HG02759 (cell line): ENCODE results near the gene KPNA6.

Experiments
- ATAC-seq: cut with Tn5 transposase; IDR thresholded peaks from one replicate; pipeline ENCODE4 v1.9.1; 2021; ENCODE audit warnings: mild to moderate bottlenecking, moderate library complexity; ENCODE audit not compliant: unreplicated experiment

The KPNA6 gene

DNA sequence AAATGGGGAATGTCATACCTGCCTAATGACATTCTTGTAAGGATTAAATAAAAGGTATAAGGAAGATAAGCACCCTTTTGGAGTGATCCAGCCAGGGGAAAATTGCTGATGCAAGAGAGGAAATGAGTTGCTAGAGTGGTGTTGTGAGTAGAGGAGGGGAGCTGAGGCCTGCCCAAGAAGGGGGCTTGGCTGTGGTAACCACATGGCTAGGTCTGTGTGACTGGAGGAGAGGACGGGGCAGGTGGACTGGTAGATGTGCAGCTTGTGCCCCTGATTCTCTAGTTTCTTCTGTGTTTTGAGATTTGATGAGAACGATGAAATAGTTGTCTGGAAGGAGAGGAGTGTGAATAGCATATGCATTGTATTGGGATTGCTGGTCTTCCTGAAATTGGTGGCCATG lies 78.2 kb downstream of the KPNA6 start:
- no peak for ATAC-seq

DNA sequence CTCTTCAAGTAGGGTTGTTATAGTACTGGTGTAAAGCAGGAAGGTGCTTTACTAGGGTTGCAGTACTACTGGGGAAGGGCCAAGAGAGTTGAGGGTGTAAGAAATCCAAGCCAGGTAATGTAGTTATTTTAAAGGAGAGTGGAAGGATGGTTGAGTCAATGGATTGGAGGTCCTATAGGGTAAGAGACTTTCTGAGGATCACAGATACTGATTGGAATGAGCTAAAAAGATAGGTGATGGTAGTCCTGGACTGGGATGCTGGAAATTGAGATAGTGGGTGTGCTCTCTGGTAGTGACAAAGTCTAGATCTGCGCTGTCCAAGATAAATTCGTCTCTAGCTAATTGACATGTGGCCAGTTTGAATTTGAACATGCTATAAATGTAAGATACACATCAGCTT lies 78.6 kb downstream of the KPNA6 start:
- ATAC-seq: no peak

DNA sequence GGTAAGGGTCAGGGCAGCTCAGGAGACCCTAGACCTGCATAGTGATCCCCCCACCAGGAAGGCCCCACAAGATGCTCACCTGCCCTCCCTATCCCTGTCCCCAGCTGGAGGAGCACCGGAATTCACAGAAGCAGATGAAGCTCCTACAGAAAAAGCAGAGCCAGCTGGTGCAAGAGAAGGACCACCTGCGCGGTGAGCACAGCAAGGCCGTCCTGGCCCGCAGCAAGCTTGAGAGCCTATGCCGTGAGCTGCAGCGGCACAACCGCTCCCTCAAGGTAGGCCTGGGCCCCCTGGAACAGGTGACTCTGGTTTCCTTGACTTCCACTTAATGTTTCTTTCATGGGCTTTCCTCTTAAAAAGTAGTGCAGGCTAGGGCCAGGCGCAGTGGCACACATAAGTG lies 80.0 kb downstream of the KPNA6 start:
- ATAC-seq: no peak

DNA sequence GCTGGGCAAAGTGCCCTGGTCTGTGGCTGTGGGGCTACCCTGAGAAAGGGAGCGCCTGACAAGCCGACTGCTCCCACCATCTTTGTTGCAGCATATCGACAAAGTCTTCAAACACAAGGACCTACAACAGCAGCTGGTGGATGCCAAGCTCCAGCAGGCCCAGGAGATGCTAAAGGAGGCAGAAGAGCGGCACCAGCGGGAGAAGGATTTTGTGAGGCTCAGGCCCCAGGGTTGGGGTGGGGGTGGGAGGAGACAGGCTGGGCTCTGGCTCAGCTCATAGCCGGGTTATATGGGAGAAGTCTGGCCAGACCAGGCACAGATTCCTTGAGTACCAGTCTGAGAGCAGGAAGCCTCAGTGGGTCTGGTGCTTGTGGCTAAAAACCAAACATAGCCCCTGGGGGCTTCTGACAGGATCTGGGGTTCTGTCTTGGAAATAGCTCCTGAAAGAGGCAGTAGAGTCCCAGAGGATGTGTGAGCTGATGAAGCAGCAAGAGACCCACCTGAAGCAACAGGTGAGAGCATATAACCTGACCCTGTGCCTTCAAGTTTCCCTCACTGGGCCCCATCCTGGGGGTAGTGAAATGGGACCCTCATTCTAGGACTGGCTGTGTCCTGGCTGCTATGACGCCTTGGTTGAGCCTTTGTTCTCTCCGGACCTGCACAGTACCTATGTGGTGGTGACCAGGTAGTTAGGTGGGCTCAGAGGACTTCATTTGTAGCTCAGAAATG lies 84.5 kb downstream of the KPNA6 start:
- no peak for ATAC-seq

DNA sequence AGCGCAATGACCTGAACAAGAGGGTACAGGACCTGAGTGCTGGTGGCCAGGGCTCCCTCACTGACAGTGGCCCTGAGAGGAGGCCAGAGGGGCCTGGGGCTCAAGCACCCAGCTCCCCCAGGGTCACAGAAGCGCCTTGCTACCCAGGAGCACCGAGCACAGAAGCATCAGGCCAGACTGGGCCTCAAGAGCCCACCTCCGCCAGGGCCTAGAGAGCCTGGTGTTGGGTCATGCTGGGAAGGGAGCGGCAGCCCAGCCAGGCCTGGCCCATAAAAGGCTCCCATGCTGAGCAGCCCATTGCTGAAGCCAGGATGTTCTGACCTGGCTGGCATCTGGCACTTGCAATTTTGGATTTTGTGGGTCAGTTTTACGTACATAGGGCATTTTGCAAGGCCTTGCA lies 87.1 kb downstream of the KPNA6 start:
- no peak for ATAC-seq

DNA sequence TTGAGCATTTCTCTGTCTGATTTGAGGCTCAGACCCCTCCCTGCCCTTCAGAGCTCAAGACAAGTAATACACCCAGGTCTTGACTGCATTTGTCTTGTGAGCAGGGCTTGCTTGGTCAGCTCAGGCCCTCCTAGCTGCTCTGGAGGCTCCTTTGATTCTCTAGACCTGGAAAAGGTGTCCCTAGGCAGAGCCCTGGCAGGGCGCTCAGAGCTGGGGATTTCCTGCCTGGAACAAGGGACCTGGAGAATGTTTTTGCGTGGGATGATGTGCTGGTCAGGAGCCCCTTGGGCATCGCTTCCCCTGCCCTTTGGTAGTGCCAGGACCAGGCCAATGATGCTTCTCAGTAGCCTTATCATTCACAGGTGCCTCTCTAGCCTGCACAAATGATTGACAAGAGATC lies 87.7 kb downstream of the KPNA6 start:
- no peak for ATAC-seq

DNA sequence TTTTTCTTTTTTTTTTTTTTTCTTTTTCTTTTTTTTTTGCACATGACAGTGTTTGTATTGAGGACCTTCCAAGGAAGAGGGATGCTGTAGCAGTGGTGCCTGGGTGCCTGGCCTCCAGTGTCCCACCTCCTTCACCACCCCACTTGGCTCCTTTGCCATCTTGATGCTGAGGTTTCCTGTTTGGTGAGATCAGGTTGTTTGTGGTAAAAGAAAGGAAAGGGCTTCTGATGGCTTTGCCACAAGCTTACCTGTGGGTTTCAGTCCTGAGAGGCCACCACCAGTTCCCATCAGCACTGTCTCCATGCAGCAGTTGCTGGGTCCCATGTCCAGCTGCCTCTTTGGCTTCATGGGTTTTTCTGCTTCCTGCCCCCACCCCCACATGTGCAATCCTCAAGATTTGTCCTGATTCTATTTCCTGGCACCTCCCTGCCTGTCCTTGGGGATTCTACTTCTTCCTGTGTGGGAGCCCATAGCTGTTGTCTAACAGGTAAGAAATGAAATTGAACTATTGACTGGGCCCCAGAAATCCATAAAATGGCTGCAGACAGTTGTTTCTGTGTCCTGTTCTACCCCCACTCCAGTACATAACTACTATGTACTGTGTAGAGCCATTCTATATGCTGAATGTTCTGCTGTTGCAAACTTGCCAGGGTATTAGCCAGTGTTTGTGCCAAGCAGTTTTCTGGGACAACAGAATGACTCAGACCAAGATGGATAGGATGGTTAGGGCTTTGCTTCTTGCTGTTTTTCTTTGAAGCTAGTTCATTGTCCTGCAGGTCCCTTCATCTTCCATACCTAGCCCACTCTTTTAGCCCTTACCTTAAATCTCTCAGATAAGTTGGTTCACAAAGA lies 88.3 kb downstream of the KPNA6 start:
- ATAC-seq: no peak

DNA sequence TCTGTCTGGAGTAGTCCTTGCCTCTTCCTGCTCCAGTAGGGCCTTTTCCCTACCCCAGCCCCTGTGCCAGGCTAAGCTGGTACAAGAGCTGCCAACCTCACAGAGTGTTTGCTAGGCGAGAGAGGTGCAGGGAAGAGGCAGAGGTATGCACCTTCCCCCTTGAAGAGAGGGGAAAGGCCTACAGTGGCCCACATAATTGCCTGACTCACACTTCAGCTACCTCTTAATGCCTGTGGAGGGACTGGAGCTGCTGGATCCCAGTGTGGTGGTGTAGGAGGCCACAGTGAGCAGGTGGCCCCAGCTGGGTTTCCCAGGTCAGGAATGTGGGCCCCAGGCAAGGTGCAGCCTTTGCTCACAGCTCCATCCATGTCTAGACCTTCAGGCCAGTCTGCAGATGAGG lies 89.2 kb downstream of the KPNA6 start:
- ATAC-seq: no peak

DNA sequence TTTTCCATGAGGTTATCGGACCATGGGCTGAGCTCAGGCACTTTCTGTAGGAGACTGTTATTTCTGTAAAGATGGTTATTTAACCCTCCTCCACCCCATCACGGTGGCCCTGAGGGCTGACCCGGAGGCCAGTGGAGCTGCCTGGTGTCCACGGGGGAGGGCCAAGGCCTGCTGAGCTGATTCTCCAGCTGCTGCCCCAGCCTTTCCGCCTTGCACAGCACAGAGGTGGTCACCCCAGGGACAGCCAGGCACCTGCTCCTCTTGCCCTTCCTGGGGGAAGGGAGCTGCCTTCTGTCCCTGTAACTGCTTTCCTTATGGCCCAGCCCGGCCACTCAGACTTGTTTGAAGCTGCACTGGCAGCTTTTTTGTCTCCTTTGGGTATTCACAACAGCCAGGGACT lies 90.0 kb downstream of the KPNA6 start:
- no peak for ATAC-seq

DNA sequence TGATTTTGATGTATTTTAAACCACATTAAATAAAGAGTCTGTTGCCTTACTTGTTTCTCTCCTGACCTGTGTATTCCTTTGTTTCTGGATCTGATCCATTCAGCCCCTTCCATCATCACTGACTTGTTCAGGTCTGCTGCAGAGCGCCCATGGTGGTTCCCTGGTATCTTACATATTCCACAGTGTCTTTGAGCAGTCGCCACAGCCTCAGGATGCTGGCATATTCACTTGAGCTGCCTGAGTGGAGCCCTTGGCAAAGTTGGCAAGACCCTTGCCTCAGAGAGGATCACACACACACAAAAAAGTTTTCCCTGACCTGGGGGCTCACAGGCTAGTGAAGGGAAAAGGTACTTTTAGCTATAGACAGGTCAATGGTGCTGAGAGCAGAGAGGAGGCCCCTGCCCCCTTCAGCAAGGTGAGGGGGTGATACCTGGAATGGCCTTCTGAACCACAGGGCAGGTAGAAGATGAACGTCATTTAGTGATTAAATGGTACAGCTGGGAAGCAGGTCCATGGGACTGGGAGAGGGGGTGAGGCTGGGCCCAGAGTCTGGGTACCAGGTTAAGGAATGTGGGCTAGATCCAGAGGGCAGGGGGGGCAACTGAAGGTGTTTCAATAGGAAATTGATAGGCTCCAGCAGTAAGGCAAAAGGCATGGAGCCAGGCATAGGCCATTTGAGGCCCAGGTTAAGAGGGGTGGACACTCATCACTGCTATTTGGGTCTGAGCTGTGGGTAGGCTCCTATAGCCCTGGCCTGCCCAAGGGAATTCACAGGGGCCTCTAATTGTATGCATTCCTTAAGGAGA lies 90.6 kb downstream of the KPNA6 start:
- no peak for ATAC-seq

DNA sequence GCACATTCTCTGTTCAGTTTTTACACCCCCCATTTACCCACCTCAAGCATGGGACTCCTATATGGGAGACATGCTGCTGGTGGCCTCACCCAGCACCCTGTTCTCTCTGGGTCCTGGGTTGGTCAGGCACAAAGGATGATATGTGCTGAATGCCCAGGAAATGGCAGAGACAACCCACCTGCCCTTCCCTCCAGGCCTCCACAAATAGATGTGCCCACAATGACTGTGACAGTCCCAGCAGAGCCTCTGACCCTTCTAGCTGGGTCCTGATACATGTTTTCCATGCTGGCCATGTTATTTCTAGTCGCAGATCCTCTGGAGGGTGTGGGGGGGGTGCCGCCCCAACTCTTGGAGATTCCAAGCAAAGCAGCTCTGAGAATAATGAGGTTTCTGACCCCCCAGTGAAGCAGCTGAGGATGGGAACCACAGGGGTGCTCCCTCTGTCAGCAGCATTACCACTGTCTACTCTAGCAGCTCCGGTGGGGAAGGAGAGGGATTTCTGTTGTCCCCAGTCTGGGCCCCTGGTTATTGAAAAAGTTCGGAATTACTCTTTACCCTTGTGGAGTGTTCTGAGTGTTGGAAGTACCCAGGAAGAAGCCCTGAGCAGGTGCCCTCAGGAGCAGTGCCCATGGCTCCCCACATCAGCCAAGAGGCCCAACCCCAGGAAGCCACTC lies 91.3 kb downstream of the KPNA6 start:
- ATAC-seq: no peak

DNA sequence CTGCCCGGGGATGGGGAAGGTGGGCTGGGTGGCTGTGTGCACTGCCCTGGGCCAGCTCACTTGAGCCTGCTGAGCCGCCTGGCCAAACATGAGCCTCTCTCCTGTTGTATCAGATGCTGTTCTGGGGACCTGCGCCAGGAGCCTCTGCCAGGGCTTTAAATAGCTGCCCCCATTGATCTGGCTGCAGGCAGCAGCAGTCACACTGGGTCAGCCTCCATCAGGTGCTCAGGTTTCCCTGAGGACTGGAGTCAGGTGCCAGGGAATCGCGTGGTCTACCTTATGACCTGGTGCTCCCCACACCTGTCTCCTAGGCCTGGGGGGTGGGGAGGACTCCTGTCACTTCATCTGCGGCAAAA lies 91.8 kb downstream of the KPNA6 start:
- no peak for ATAC-seq

DNA sequence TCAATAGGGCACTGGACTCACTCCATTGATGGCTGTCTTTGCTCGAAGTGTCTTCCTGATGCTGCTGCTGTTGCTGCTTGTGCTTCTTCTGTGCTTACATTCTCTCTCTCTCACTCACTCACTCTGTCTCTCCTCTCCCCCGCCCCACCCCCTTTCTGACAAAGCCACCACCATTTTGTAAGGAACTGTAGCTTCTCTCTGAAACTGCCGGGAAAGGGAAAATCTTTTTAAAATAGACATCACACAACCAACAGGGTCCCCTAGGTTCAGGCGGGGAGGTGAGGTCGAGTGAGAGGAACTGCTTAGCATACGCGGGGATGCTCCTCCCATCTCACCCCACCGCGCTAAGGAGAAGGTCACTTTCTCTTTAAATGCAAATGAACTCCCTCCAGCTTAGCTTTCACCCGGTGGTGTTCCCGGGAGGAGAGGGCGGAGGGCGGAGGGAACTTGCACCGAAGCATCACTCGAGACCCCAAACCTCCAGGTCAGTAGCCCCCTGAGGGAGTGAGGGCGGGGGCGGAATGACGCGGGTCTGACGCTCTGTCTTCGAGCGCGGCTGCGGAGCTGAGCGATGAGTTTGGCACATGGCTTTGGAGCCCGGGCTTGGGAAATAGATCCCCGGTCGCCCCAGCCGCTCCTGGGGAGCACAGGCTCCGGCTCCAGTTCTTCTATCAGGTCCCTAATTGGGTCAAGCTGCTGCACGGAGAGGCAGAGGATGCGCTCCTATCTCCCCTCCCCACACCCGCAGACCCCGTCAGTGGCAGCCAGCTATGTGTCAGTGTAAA lies 92.6 kb downstream of the KPNA6 start, which contains the start of gene CCDC28B:
CCDC28B (plus strand) TSS at position 370 of the 785 bp plus-strand sequence. CDS start 1,341 bp downstream, outside the sequence.
- peak; percentile 31 for ATAC-seq

DNA sequence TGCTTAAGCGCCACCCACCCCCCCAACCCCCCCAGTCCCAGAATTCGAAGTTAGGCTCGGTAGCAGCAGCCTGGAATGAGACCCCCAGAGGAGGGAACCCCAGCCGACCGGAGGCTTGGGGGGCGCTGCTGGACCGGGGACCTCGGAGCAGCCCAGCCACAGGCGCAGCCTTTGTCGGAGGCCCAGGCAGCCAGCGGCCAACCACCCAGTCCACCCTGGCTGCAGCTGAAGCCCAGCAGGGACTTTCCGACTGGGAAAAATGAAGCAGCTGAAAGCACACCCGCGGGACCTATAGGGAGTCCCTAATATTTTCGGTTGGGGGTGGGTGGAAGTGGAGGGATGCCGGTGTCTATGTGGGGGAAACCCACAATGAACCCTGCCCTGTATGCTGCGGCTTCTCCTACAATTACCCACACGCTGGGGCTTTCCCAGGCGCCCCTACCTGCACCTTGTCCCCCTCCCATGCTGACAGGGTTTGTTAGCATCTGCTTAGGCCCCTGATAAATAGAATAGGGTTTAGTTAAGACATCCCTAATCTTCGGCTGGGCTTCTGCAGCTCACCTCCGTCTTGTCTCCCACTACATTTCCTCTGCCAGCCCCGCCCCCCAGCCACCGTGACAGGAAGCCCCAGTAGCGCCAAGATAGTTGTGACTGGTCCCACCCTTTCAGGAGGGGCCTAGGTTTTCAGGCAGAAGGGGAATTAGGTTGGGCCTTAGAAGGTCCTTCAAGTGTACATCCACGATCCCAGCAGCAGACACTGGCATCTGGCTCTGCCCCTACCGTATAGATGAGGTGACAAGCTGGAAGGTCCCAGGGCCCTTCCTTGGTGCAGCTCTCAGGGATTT lies 93.4 kb downstream of the KPNA6 start:
- ATAC-seq: peak; percentile 43

DNA sequence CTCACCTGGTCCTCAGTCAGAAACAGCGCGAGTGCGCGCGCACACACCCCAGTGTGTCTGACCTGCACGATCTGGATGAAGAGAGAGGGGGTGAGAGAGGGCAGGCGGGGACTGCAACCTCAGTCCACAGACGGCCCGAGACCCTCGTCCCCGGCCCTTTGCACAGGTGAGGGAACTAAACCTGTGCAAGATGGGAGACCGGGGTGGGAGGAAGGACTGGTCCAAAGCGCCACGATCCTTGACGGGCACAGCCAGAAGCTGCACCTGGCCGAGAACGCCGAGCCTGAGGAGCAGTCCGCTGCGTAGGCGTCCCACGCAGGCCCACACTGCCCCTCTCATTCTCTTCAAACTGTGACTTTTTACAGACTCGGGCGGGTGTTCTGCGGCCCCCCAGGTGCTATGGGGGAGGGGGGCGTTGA lies 97.1 kb downstream of the KPNA6 start:
- ATAC-seq: no peak

DNA sequence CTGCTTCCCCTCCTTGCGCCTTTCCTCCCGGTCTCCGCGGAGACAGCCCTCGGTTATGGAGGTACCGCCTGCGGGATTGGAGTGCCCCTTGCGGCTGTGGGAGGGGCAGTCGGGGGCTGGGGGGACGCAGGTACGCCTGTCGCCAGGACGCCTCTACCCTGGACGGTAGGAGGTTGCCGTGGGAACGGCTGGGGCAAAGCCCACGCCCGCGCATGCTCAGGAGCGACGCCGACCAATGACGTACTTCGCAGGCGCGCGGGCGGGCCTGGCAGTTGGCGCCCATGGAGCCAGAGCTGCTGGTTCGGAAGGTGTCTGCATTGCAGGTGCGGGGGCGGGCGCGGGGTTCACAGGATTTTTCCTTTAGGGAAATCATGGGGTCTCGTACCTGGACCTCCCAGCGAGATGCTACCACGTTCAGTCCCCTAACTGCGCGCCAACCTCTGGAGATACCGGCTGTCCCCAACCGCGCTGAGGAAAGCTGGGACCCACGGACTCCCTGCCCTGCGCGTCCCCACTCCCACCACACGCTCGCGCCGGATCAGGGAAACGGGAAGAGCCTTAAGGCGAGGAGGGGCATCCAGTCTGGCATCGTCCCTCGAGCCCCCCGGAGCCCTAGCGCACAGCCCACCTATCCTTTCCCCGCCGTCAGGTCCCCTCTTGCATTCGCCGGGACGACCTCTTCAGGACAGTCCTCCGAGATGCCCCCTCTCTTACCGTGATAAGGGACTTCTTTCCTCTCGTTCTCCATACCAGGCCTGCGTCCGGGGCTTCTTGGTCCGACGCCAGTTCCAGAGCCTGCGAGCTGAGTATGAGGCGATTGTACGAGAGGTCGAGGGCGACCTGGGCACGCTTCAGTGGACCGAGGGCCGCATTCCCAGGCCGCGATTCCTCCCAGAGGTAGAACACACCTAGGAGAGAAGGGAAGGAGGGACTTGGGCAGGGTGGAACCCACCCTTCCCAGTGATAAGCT lies 97.8 kb downstream of the KPNA6 start, which contains the start of gene IQCC:
IQCC (plus strand) TSS at position 271 of the 970 bp plus-strand sequence; CDS start at position 282, 11 bp downstream.
- ATAC-seq: peak; percentile 65

DNA sequence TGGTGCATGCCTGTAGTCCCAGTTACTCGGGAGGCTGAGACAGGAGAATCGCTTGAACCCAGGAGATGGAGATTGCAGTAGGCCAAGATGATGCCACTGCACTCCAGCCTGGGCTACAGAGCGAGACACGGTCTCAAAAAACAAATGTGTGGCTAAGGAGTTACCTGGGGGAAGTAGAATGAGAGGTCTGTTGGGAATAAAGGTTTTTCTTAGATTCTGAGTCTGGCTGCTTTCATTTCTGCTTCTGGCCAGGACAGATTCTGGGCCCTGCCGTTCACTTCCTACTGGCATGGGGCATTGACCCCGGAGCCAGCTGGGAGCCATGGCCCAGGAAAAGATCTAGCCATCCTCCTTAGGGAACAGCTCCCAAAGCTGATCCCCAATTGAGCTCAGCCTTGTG lies 100.6 kb downstream of the KPNA6 start:
- no peak for ATAC-seq

DNA sequence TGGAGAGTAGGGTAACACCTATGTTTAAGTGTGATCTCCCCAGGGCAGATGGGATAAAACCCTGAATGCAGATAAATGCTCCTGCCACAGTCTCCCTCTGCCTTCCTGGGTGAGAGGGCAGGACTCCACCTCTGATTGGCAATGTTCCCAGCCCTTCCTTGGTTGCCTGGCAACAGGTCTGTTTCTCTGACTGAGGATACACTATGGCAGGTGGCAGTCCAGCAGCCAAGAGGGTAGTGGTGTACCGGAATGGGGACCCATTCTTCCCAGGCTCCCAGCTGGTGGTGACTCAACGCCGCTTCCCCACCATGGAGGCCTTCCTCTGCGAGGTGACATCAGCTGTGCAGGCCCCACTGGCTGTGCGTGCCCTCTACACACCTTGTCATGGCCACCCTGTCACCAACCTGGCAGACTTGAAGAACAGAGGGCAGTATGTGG lies 101.1 kb downstream of the KPNA6 start, which contains the start of gene DCDC2B:
DCDC2B (plus strand) TSS at position 199 of the 438 bp plus-strand sequence; CDS start at position 204, 5 bp downstream.
- ATAC-seq: no peak
